H1 (cell line): ENCODE data around the gene NLRC5. TPM values are rescaled to one million over a fixed set of nuclear protein-coding genes. Genes with fewer than 3 reads are reported as not detected.
"Not testable (repeated sequence)": the region's sequence is repeated elsewhere in the genome, so short reads cannot be mapped to it uniquely, and the experiment has no call there.

ENCODE experiments used
- CTCF ChIA-PET: fragments of 300-600 bp; sonication (Branson Sonifier 250); formaldehyde crosslinking; loops from one replicate; lab custom pipeline; 2021; ENCODE audit not compliant: partially characterized antibody; lab: Charles Lee
- POLR2A ChIA-PET: fragments of 300-600 bp; sonication (Branson Sonifier 250); formaldehyde crosslinking; loops from one replicate; lab custom pipeline; 2021; ENCODE audit warnings: inconsistent platforms; ENCODE audit not compliant: partially characterized antibody; lab: Charles Lee
- DNase-seq, 2 experiments: peaks; one replicate each; pipeline versions ENCODE4 v3.0.0 to v3.0.0-alpha.2; 2010 to 2022; ENCODE audit warnings: low spot score in 2 of 2, low read depth in 1 of 2, mixed read lengths in 1 of 2
- FAIRE-seq: peaks from 2 replicates; lab custom pipeline; 2011; peaks lifted over from hg19 to GRCh38; lab: Jason Lieb, UNC
- H2AFZ ChIP-seq: 2 replicates; pipeline ENCODE4 v1.8.1; 2012; ENCODE audit warnings: low read length, inconsistent platforms
- H2AK5ac ChIP-seq: 2 replicates; pipeline ENCODE4 v1.6.1; 2013; ENCODE audit warnings: low read depth, low read length
- H2BK120ac ChIP-seq: replicated peaks from 2 replicates; pipeline ENCODE3; 2013; ENCODE audit warnings: low read depth, low read length, inconsistent platforms
- H2BK12ac ChIP-seq: 2 replicates; pipeline ENCODE4 v1.6.1; 2013; ENCODE audit warnings: low read depth, low read length
- H2BK15ac ChIP-seq: 2 replicates; pipeline ENCODE4 v1.6.1; 2013; ENCODE audit warnings: low read length
- H2BK20ac ChIP-seq: 2 replicates; pipeline ENCODE4 v1.6.1; 2013; ENCODE audit warnings: low read length
- H2BK5ac ChIP-seq: 2 replicates; pipeline ENCODE4 v1.6.1; 2013; ENCODE audit warnings: low read depth, low read length
- H3K14ac ChIP-seq: 2 replicates; pipeline ENCODE4 v1.6.1; 2013; ENCODE audit warnings: inconsistent platforms; ENCODE audit not compliant: insufficient read length
- H3K18ac ChIP-seq: 2 replicates; pipeline ENCODE4 v1.6.1; 2013; ENCODE audit warnings: low read length; ENCODE audit errors: extremely low read depth
- H3K23ac ChIP-seq: 2 replicates; pipeline ENCODE4 v1.6.1; 2013; ENCODE audit warnings: inconsistent platforms; ENCODE audit not compliant: insufficient read length
- H3K23me2 ChIP-seq: 2 replicates; pipeline ENCODE4 v1.6.1; 2013; ENCODE audit warnings: low read depth, low read length
- H3K27ac ChIP-seq: 2 replicates; pipeline ENCODE4 v1.6.1; 2011; ENCODE audit warnings: low read depth, low read length, inconsistent platforms
- H3K27me3 ChIP-seq, 4 experiments: replicated peaks in 1 of 4; 1 replicate in 1 of 4; 2 replicates in 3 of 4; pipeline versions ENCODE4 v1.6.1 to v1.8.1; 2011 to 2013; ENCODE audit warnings: low read length in 3 of 4, mild to moderate bottlenecking in 3 of 4, inconsistent platforms in 2 of 4, mixed read lengths in 2 of 4, moderate library complexity in 1 of 4; ENCODE audit not compliant: control insufficient read depth in 3 of 4, insufficient read depth in 3 of 4; ENCODE audit errors: extremely low read depth in 1 of 4
- H3K36me3 ChIP-seq, 4 experiments: 2 replicates each; pipeline versions ENCODE4 v1.6.1 to v1.8.1; 2011 to 2013; ENCODE audit warnings: mild to moderate bottlenecking in 4 of 4, low read length in 3 of 4, moderate library complexity in 2 of 4, control low read depth in 1 of 4, inconsistent platforms in 1 of 4; ENCODE audit not compliant: insufficient read depth in 4 of 4, control insufficient read depth in 2 of 4
- H3K4ac ChIP-seq: replicated peaks from 2 replicates; pipeline ENCODE3; 2013; ENCODE audit warnings: low read length, low read depth, mixed read lengths, inconsistent platforms; ENCODE audit not compliant: insufficient read length
- H3K4me1 ChIP-seq, 4 experiments: replicated peaks in 1 of 4; 1 replicate in 1 of 4; 2 replicates in 3 of 4; pipeline versions ENCODE4 v1.6.1 to v1.8.1; 2011 to 2013; ENCODE audit warnings: low read length in 3 of 4, inconsistent platforms in 2 of 4, mixed read lengths in 1 of 4; ENCODE audit not compliant: insufficient read depth in 4 of 4, control insufficient read depth in 3 of 4
- H3K4me2 ChIP-seq, 2 experiments: 2 replicates each; pipeline versions ENCODE4 v1.6.1 to v1.8.1; 2011 to 2013; ENCODE audit warnings: low read depth in 2 of 2, low read length in 2 of 2, control low read depth in 1 of 2, inconsistent platforms in 1 of 2, mild to moderate bottlenecking in 1 of 2; ENCODE audit not compliant: insufficient read depth in 1 of 2
- H3K4me3 ChIP-seq, 4 experiments: fragments of 200-600, 300-600 bp in 1 of 4; sonication (generic), shearing (Covaris generic), sonication (Bioruptor Twin) in 1 of 4; 2 replicates each; pipeline versions ENCODE4 v1.5.1 to v1.8.1; 2011 to 2016; ENCODE audit warnings: low read length in 4 of 4, low read depth in 3 of 4, control low read depth in 2 of 4, inconsistent platforms in 2 of 4, mild to moderate bottlenecking in 2 of 4, mixed read lengths in 1 of 4, moderate library complexity in 1 of 4; ENCODE audit not compliant: insufficient read depth in 2 of 4; ENCODE audit errors: extremely low read depth in 1 of 4
- H3K56ac ChIP-seq: replicated peaks from 2 replicates; pipeline ENCODE3; 2013; ENCODE audit warnings: low read depth, mild to moderate bottlenecking, mixed read lengths, low read length, inconsistent platforms; ENCODE audit not compliant: insufficient read length
- H3K79me1 ChIP-seq: 2 replicates; pipeline ENCODE4 v1.6.1; 2013; ENCODE audit warnings: low read depth, low read length, control low read depth
- H3K79me2 ChIP-seq, 2 experiments: 2 replicates each; pipeline versions ENCODE4 v1.6.1 to v1.8.1; 2012 to 2013; ENCODE audit warnings: low read length in 2 of 2, mild to moderate bottlenecking in 2 of 2, inconsistent platforms in 1 of 2; ENCODE audit not compliant: insufficient read depth in 2 of 2, control insufficient read depth in 1 of 2
- H3K9ac ChIP-seq, 4 experiments: replicated peaks in 1 of 4; 1 replicate in 1 of 4; 2 replicates in 3 of 4; pipeline versions ENCODE4 v1.6.1 to v1.8.1; 2011 to 2013; ENCODE audit warnings: low read depth in 3 of 4, low read length in 3 of 4, control low read depth in 2 of 4, mild to moderate bottlenecking in 2 of 4, moderate library complexity in 2 of 4, inconsistent platforms in 1 of 4; ENCODE audit errors: extremely low read depth in 1 of 4
- H3K9me3 ChIP-seq, 2 experiments: 2 replicates each; pipeline versions ENCODE4 v1.6.1 to v1.8.1; 2012 to 2013; ENCODE audit warnings: mild to moderate bottlenecking in 2 of 2, moderate library complexity in 2 of 2, control low read depth in 1 of 2, inconsistent platforms in 1 of 2, low read depth in 1 of 2, low read length in 1 of 2, mixed read lengths in 1 of 2; ENCODE audit not compliant: insufficient read depth in 2 of 2
- H4K20me1 ChIP-seq, 2 experiments: replicated peaks in 1 of 2; 2 replicates each; pipeline versions ENCODE3 to v1.8.1; 2011 to 2013; ENCODE audit warnings: inconsistent platforms in 2 of 2, low read length in 2 of 2, mild to moderate bottlenecking in 1 of 2; ENCODE audit not compliant: insufficient read depth in 2 of 2, control insufficient read depth in 1 of 2
- H4K5ac ChIP-seq: 2 replicates; pipeline ENCODE4 v1.6.1; 2013; ENCODE audit warnings: low read length, low read depth, mixed read lengths, inconsistent platforms; ENCODE audit not compliant: insufficient read length
- H4K8ac ChIP-seq: 2 replicates; pipeline ENCODE4 v1.8.0; 2013; ENCODE audit warnings: mild to moderate bottlenecking, moderate library complexity, low read length, inconsistent platforms; ENCODE audit not compliant: insufficient read depth; ENCODE audit errors: extremely low read depth
- H4K91ac ChIP-seq: replicated peaks from 2 replicates; pipeline ENCODE3; 2013; ENCODE audit warnings: low read length, mixed read lengths, inconsistent platforms; ENCODE audit not compliant: insufficient read length
- WGBS, 2 experiments: shearing (Covaris generic) in 1 of 2; methylation state at CpG; one replicate each; pipeline versions ENCODE4 v1.1.6 to v1.1.7; 2013 to 2015; ENCODE audit warnings: low lambda C conversion rate in 2 of 2, mixed read lengths in 2 of 2, inconsistent platforms in 1 of 2, low coverage in 1 of 2, missing lambda C conversion rate in 1 of 2; ENCODE audit not compliant: insufficient replicate concordance in 2 of 2, insufficient coverage in 1 of 2, insufficient read length in 1 of 2; ENCODE audit errors: extremely low coverage in 1 of 2, missing lambda C conversion rate in 1 of 2; 5-methylcytosine and 5-hydroxymethylcytosine counted together
- polyA plus RNA-seq, 7 experiments: library from polyadenylated mRNA; depleted of rRNA in 3 of 7; stranded (reverse) in 5 of 7; unstranded in 2 of 7; fragments of >200 nt in 5 of 7; fragments of 200-250 nt in 2 of 7; gene quantifications; 1 replicate in 5 of 7; 2 replicates in 1 of 7; 4 replicates in 1 of 7; pipeline versions ENCODE4 v1.2.1 to v1.2.3, GENCODE V29; 2011 to 2013; ENCODE audit warnings: missing spikeins in 2 of 7, mixed read lengths in 2 of 7
- total RNA-seq: library from RNA; stranded (reverse); fragmentation: NEBNext Ultra II Directional; extraction: Animal tissue kit (Norgen Biotek cat#: 25700); gene quantifications from 2 replicates; pipeline ENCODE4 v1.2.1, GENCODE V29; 2021

Gene NLRC5
- total and polyA plus RNA-seq, 2 of the 8 experiments (the other 6 are each of a cell fraction or from before 2014, with no cell fraction given): 2.2 to 3.2 TPM

GRCh38 chr16:57063189-57063588, 73.8 kb downstream of the NLRC5 start:
- H3K14ac ChIP-seq, H3K36me3 ChIP-seq, H3K23me2 ChIP-seq, H2AFZ ChIP-seq, H3K79me2 ChIP-seq, H3K27me3 ChIP-seq, H3K18ac ChIP-seq, H3K56ac ChIP-seq, POLR2A ChIA-PET, H2BK120ac ChIP-seq, H3K23ac ChIP-seq, H3K4me3 ChIP-seq, H3K4me2 ChIP-seq, H3K79me1 ChIP-seq, H3K27ac ChIP-seq, H2AK5ac ChIP-seq, H3K9ac ChIP-seq, H2BK15ac ChIP-seq, H2BK12ac ChIP-seq, H4K8ac ChIP-seq, H2BK5ac ChIP-seq, H3K4me1 ChIP-seq, H4K20me1 ChIP-seq, H3K9me3 ChIP-seq, DNase-seq, H4K5ac ChIP-seq, H3K4ac ChIP-seq, H2BK20ac ChIP-seq, H4K91ac ChIP-seq, FAIRE-seq: not testable (repeated sequence)
- WGBS, 2 experiments: 86% methylated on average over 8 of the region's 8 CpGs; no CpG with 5 or more reads in 1 of the 2 experiments
- CTCF ChIA-PET: interaction anchor here (1.7 kb wide), 1 partner anchor 20 kb away, joined by 4 read pairs; no protein-coding TSS in a partner anchor
